ENCODE measurements around the gene ZNF316. TPM values are rescaled to one million over a fixed set of nuclear protein-coding genes. Genes with fewer than 3 reads are reported as not detected.

The ZNF316 gene
- total RNA-seq, 1 experiment from 2014 or later = 22.2 TPM

GRCh38 chr7:6607651-6608051 lies 29.5 kb upstream of the ZNF316 start:
- Histone ChIP-seq H3K14ac (ENCODE audit: insufficient read depth, low read length) (no peak overlapping the region), H3K23me2 (ENCODE audit: insufficient read length, low read depth, low read length, poor library complexity, severe bottlenecking) (no peaks in the 10 kb centered on the region), H2BK5ac (ENCODE audit: insufficient read length, low read length) (no peak overlapping the region), H3K4me1 (ENCODE audit: insufficient read depth, low read length) (no peaks in the 10 kb centered on the region), H4K91ac (ENCODE audit: insufficient read length, low read depth, low read length) (no peak overlapping the region), H3K4ac (ENCODE audit: low read depth, low read length) (no peak overlapping the region), H3K27me3 (ENCODE audit: insufficient read depth, low read length) (no peaks in the 10 kb centered on the region), H3K23ac (ENCODE audit: insufficient read length, low read depth, low read length) (no peak overlapping the region), H2BK20ac (ENCODE audit: low read depth, low read length, poor library complexity, severe bottlenecking) (no peak overlapping the region), H3K18ac (ENCODE audit: insufficient read length, low read depth, low read length) (no peak overlapping the region), H2AFZ (ENCODE audit: low read length) (no peak overlapping the region), H3T11ph (ENCODE audit: low read length) (no peak overlapping the region), H2BK12ac (ENCODE audit: insufficient read length, low read depth, low read length) (no peak overlapping the region), H2BK15ac (ENCODE audit: low read depth, low read length) (no peak overlapping the region), H2BK120ac (ENCODE audit: low read depth, low read length, poor library complexity, severe bottlenecking) (no peak overlapping the region), H4K8ac (replicated peaks; ENCODE audit: insufficient read length, low read depth, low read length) (no peak overlapping the region), H2AK5ac (ENCODE audit: insufficient read length, low read length) (no peak overlapping the region), H3K27ac (ENCODE audit: insufficient read length, low read depth, low read length) (no peak overlapping the region), H4K5ac (ENCODE audit: insufficient read length, low read depth, low read length) (no peak overlapping the region), H3K79me2 (ENCODE audit: insufficient read depth, low read length) (no peaks in the 10 kb centered on the region), H3K9ac (ENCODE audit: extremely low read depth, insufficient read length, low read length) (no peak overlapping the region), H3K4me2 (ENCODE audit: insufficient read depth, insufficient read length, low read length) (no peak overlapping the region), H3K79me1 (ENCODE audit: insufficient read depth, low read depth, low read length, poor library complexity, severe bottlenecking) (no peaks in the 10 kb centered on the region), H3K56ac (ENCODE audit: insufficient read length, low read depth, low read length) (no peak overlapping the region), H4K20me1 (ENCODE audit: control insufficient read depth, insufficient read depth, insufficient read length) (no peaks in the 10 kb centered on the region), H3K9me3 (ENCODE audit: control insufficient read depth, low read depth, low read length) (no peaks in the 10 kb centered on the region)
- no CpG with 5 or more reads among the region's 38 CpGs for WGBS (ENCODE audit: extremely low coverage, insufficient read length, low lambda C conversion rate)
- peaks cover 6 to 45% (median 29%) of the 10 kb centered on the region in 3 experiments; a peak in 6 of 7 replicates for H3K36me3 Mint-ChIP-seq (ENCODE audit: insufficient read depth in 1 of 3, low read depth in 3 of 3)
- no peak for DNase-seq
- H3K4me1 Mint-ChIP-seq = no peaks in the 10 kb centered on the region
- no peak for TF ChIP-seq CTCF (conservative IDR thresholded peaks at IDR 0.05)
- H3K9me3 Mint-ChIP-seq = no peaks in the 10 kb centered on the region
- no peaks in the 10 kb centered on the region for H3K27me3 Mint-ChIP-seq (ENCODE audit: low read depth)
- H3K4me3 Mint-ChIP-seq = no peak overlapping the region
- no peak overlapping the region for H3K27ac Mint-ChIP-seq
